ENCODE results near the gene RCE1.

RCE1 gene

DNA sequence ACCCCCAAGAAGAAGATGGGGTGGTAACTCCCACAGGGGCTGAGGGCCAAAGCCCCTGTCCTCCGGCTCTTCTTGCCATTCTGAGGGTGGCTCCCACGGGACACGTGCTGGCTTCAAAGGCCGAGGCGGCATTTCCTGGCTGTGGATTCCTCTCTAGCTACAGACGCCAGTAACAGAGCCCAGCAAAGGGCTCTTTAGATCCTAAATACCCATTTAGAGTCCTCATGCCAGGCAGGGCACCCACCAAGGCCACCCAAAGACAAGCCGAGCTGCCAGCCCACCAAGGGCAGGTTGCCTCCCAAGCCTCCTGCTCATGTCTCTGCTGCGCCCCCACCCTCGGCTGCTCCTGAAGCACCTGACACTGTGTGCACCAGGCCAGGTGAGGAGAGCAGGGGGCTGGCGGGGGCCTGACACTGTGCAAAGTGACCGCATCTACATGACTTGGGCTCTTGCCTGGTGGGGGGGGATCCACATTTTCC is 19.4 kb downstream of the RCE1 start:
- no peak for DNase-seq (ENCODE audit: low read depth)
- TF ChIP-seq, protein P1, sequence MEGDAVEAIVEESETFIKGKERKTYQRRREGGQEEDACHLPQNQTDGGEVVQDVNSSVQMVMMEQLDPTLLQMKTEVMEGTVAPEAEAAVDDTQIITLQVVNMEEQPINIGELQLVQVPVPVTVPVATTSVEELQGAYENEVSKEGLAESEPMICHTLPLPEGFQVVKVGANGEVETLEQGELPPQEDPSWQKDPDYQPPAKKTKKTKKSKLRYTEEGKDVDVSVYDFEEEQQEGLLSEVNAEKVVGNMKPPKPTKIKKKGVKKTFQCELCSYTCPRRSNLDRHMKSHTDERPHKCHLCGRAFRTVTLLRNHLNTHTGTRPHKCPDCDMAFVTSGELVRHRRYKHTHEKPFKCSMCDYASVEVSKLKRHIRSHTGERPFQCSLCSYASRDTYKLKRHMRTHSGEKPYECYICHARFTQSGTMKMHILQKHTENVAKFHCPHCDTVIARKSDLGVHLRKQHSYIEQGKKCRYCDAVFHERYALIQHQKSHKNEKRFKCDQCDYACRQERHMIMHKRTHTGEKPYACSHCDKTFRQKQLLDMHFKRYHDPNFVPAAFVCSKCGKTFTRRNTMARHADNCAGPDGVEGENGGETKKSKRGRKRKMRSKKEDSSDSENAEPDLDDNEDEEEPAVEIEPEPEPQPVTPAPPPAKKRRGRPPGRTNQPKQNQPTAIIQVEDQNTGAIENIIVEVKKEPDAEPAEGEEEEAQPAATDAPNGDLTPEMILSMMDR (IDR thresholded peaks at IDR 0.05; ENCODE audit: insufficient read depth, low read depth, low read length, missing control alignments): no peak
- no peak overlapping the region for H3K4me3 ChIP-seq (ENCODE audit: low read length)

DNA sequence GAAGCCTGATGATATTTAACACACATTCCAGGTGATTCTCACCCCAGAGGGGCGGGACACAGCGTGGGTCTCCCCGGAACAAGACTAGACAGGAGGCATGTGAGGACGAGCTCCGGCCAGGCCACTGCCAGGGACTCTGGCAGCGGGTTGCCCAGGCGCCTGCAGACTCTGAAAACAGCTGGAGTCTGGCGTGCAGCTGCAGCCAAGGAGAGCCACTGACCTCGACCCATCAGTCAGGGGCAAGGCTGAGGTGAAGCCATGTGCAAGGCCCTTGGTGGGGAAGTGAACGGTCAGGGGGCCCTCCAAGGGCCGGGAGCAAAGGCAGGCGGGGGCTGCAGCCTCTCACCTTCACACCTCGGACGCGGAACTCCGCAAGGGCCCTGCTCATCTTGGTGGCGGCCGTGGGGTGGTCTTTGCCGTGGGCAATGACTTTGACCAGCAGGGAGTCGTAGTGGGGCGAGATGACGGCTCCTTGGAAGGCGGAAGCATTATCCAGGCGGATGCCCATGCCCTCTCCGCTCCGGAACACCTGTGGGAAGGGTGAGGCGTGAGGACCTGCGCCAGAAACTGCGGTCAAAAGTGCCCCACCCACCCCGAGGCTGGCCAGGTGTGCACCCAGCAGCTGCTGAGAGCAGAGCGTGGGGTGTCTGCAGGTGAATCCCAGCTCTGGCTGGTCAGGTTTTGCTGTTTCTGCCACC is 20.3 kb downstream of the RCE1 start:
- H3K4me3 ChIP-seq (ENCODE audit: low read length): no peak overlapping the region
- TF ChIP-seq, protein P1 (IDR thresholded peaks at IDR 0.05; ENCODE audit: insufficient read depth, low read depth, low read length, missing control alignments): no peak
- DNase-seq (ENCODE audit: low read depth): no peak

DNA sequence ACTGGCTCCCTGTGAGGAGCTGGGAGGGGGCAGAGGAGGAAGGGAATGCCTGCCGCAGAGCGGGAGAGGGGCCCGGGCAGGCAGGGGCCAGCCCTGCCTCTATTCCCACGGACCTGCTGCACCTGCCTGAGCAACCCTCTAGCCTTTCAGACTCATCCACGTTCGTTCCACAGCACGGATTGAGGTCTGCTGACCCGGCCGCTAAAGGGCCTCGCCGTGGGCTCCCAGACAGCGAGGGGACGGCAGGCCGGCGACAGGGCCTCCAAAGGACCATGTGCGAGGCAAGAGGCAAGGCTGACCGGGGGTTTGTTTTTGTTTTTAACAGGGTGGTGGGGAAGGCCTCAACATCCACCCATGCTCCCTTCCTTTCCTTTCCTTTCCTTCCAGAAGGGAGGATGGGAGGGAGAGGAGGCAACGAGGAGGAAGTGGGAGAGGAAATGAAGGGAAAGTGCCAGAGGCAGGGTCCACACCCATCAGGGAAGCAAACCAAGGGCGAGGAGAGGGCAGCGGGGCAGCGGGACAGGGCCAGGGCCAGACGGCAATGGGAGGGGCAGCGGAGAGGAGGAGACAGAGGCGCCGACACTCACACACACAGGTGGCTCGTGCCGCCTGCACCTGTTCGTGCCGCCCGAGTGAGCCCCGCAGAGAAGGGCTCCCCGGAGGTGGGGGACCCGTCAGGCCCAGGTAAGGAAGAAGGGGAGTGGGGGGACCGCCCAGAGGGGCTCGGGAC is 21.1 kb downstream of the RCE1 start:
- DNase-seq (ENCODE audit: low read depth): no peak
- TF ChIP-seq, protein P1 (IDR thresholded peaks at IDR 0.05; ENCODE audit: insufficient read depth, low read depth, low read length, missing control alignments): no peak
- no peak overlapping the region for H3K4me3 ChIP-seq (ENCODE audit: low read length)

DNA sequence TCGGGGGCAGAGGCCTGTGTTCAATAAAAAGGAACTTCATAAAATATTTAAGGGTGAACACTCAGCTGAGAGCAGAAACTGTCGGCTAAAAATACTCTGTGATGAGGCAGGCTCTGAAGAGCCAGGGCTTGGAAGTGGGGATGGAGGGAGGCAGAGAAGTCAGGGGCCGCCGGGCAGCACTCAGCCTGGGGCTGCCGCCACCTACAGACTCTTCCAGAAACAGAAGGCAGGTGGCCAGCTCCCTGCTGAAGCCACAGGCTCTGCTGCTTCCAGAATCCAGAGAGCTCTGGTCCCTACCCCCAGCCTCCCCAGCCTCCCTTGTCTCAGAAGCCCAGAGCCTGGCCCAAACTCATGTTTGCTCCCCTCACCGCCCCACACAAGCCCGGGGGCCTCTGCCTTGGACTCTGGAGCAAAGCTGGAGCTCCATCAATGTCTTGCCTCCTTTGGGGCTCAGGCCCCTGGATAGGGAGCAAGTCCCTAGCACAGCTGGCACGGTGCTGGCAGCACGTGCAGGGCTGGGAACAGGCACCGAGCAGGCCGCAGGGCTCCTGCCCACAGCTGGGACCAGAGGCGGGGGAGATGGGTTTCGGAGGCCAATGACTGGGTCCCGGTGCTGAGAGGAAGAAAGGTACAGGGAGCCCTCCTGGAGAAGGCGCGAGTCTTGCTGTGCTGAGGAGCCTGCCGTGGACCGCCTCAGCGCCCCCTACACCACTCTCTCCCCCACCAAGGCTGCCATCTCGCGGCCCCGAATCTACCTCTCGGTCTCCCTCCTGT is 21.9 kb downstream of the RCE1 start:
- no peak overlapping the region for H3K4me3 ChIP-seq (ENCODE audit: low read length)
- no peak for DNase-seq (ENCODE audit: low read depth)
- TF ChIP-seq, protein P1 (IDR thresholded peaks at IDR 0.05; ENCODE audit: insufficient read depth, low read depth, low read length, missing control alignments): no peak

DNA sequence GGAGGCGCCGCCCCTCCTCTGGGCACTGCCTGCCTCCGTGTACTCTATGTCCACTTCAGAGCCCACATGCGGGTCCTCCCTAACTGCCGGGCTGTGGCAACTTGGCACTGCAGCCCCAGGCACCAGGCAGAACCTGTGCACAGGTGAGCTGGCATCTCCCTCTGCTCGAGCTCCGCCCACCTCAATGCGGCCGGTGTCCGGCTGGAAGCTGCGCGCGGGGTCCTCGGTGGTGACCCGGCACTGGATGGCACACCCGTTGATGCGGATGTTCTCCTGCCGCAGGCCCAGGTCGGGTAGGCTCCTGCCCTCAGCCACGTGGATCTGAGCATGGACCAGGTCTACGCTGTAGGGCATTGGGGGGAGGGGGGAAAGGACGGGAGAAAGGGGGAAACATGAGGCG is 22.8 kb downstream of the RCE1 start:
- TF ChIP-seq, protein P1 (IDR thresholded peaks at IDR 0.05; ENCODE audit: insufficient read depth, low read depth, low read length, missing control alignments): no peak
- no peak overlapping the region for H3K4me3 ChIP-seq (ENCODE audit: low read length)
- no peak for DNase-seq (ENCODE audit: low read depth)

DNA sequence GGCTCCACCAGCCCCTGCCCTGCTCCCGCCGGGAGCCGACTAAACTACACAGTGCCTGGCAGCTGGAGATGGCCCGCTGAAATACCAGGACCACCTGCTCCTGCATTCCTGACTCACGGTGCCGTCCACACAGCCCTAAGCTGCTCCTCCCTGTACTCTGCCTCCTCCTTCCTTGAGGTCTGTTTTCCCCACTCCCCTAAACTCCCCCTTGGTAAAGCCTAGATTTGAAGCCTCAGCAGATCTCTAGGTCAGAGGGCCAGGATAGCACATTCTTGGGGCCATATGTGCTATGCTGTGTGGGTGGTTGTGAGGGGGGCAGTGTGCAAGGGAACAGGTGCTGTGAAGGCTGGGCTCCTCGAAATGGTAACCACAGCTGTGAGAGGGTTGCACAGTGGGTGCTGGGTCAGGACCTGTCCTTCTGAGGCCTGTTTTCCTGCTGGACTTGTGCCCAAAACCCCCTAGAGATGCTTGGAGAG is 23.3 kb downstream of the RCE1 start:
- no peak overlapping the region for H3K4me3 ChIP-seq (ENCODE audit: low read length)
- no peak for DNase-seq (ENCODE audit: low read depth)
- TF ChIP-seq, protein P1 (IDR thresholded peaks at IDR 0.05; ENCODE audit: insufficient read depth, low read depth, low read length, missing control alignments): no peak

Measured in epithelial cell of esophagus (primary cell).